GM23338 (cell line): ENCODE data around the gene SNF8. TPM values are rescaled to one million over a fixed set of nuclear protein-coding genes. Genes with fewer than 3 reads are reported as not detected.

Experiments
- ATAC-seq: fragments of 200-7000 bp; cut with Tn5 transposase; 3 replicates; pipeline ENCODE4 v1.9.1; 2020
- DNase-seq: peaks from one replicate; pipeline ENCODE4 v3.0.0-alpha.2; 2015; ENCODE audit warnings: low spot score
- H2AFZ ChIP-seq: fragments of 200-600 bp; sonication (generic); 2 replicates; pipeline ENCODE4 v1.8.0; 2016; ENCODE audit warnings: antibody characterized with exemption, mild to moderate bottlenecking, moderate library complexity
- H3F3A ChIP-seq: fragments of 200-600 bp; sonication (generic); replicated peaks from 2 replicates; pipeline ENCODE4 v1.8.0; 2017; ENCODE audit warnings: antibody characterized with exemption, mixed run types, low read depth
- H3K27ac ChIP-seq: fragments of 200-600 bp; sonication (generic); 2 replicates; pipeline ENCODE4 v1.6.1; 2016; ENCODE audit warnings: low read depth
- H3K27me3 ChIP-seq: fragments of 200-600 bp; sonication (generic); 2 replicates; pipeline ENCODE4 v1.8.0; 2016; ENCODE audit warnings: mild to moderate bottlenecking, mixed run types, moderate library complexity; ENCODE audit not compliant: insufficient read depth
- H3K36me3 ChIP-seq: fragments of 200-600 bp; sonication (generic); 2 replicates; pipeline ENCODE4 v1.8.0; 2016; ENCODE audit warnings: mild to moderate bottlenecking; ENCODE audit not compliant: insufficient read depth
- H3K4me1 ChIP-seq: fragments of 200-600 bp; sonication (generic); 2 replicates; pipeline ENCODE4 v1.8.0; 2016; ENCODE audit warnings: mild to moderate bottlenecking, moderate library complexity; ENCODE audit not compliant: insufficient read depth
- H3K4me2 ChIP-seq: fragments of 200-600 bp; sonication (generic); 2 replicates; pipeline ENCODE4 v1.7.1; 2017; ENCODE audit warnings: mixed run types
- H3K4me3 ChIP-seq: fragments of 200-600 bp; sonication (generic); 2 replicates; pipeline ENCODE4 v1.6.1; 2016; ENCODE audit warnings: mixed run types
- H3K79me2 ChIP-seq: fragments of 200-600 bp; sonication (generic); replicated peaks from 2 replicates; pipeline ENCODE4 v1.8.0; 2017; ENCODE audit warnings: mild to moderate bottlenecking; ENCODE audit not compliant: insufficient read depth
- H3K9me2 ChIP-seq: fragments of 200-600 bp; sonication (generic); 2 replicates; pipeline ENCODE4 v1.8.0; 2017; ENCODE audit not compliant: insufficient read depth
- H4K20me1 ChIP-seq: fragments of 200-600 bp; sonication (generic); replicated peaks from 2 replicates; pipeline ENCODE4 v1.8.0; 2017; ENCODE audit warnings: mild to moderate bottlenecking; ENCODE audit not compliant: insufficient read depth
- H3K27ac Mint-ChIP-seq: 2 replicates; pipeline ENCODE4 v1.8.0; 2020; ENCODE audit warnings: inconsistent platforms, mild to moderate bottlenecking, moderate library complexity, mixed read lengths
- H3K27me3 Mint-ChIP-seq: 3 replicates; pipeline ENCODE4 v1.8.0; 2022; ENCODE audit warnings: low read depth, mild to moderate bottlenecking, moderate library complexity, mixed read lengths, inconsistent platforms; ENCODE audit not compliant: insufficient read depth, poor library complexity
- H3K36me3 Mint-ChIP-seq: 3 replicates; pipeline ENCODE4 v1.8.0; 2021; ENCODE audit warnings: low read depth, mild to moderate bottlenecking, inconsistent platforms, moderate library complexity, mixed read lengths
- H3K4me1 Mint-ChIP-seq: 3 replicates; pipeline ENCODE4 v1.8.0; 2020; ENCODE audit warnings: mild to moderate bottlenecking, inconsistent platforms, mixed read lengths
- H3K4me3 Mint-ChIP-seq: 3 replicates; pipeline ENCODE4 v1.8.0; 2021; ENCODE audit warnings: moderate library complexity, mild to moderate bottlenecking, inconsistent platforms, mixed read lengths
- H3K9me3 Mint-ChIP-seq: 3 replicates; pipeline ENCODE4 v1.8.0; 2020; ENCODE audit warnings: moderate library complexity, mild to moderate bottlenecking, inconsistent platforms, mixed read lengths
- CREB1 ChIP-seq: fragments of 250-450 bp; sonication (Bioruptor Pico); IDR thresholded peaks from 2 replicates; pipeline ENCODE4 v1.5.0; 2020; ENCODE audit warnings: low read depth, mild to moderate bottlenecking, moderate library complexity
- CTCF ChIP-seq, 2 experiments: fragments of 200-600 bp in 1 of 2; sonication (generic) in 1 of 2; conservative IDR thresholded peaks; 2 replicates each; pipeline versions ENCODE4 v1.5.1 to v1.6.1; 2016 to 2017; ENCODE audit warnings: antibody characterized with exemption in 2 of 2, low read depth in 2 of 2, mild to moderate bottlenecking in 2 of 2, moderate library complexity in 1 of 2
- ETS1 ChIP-seq: IDR thresholded peaks from 2 replicates; pipeline ENCODE4 v1.6.1; 2016; ENCODE audit warnings: antibody characterized with exemption
- EZH2 ChIP-seq: fragments of 200-600 bp; sonication (generic); IDR thresholded peaks from one replicate; pipeline ENCODE4 v1.8.0; 2017; ENCODE audit warnings: antibody characterized with exemption, mild to moderate bottlenecking, low read depth; ENCODE audit not compliant: unreplicated experiment
- EZH2phosphoT487 ChIP-seq: fragments of 200-600 bp; sonication (generic); IDR thresholded peaks from one replicate; pipeline ENCODE4 v1.8.1; 2018; ENCODE audit warnings: antibody characterized with exemption; ENCODE audit not compliant: unreplicated experiment
- JUNB ChIP-seq: IDR thresholded peaks from one replicate; pipeline ENCODE4 v1.6.1; 2016; ENCODE audit warnings: antibody characterized with exemption; ENCODE audit not compliant: unreplicated experiment
- NANOG ChIP-seq: IDR thresholded peaks from 2 replicates; pipeline ENCODE4 v1.6.1; 2016; ENCODE audit warnings: antibody characterized with exemption, borderline replicate concordance
- POLR2AphosphoS5 ChIP-seq: IDR thresholded peaks from 2 replicates; pipeline ENCODE4 v1.6.1; 2016; ENCODE audit warnings: antibody characterized with exemption, low read depth
- STAT1 ChIP-seq: IDR thresholded peaks from one replicate; pipeline ENCODE4 v1.6.1; 2016; ENCODE audit warnings: antibody characterized with exemption; ENCODE audit not compliant: unreplicated experiment
- ZNF114 ChIP-seq: fragments of 250-450 bp; sonication (Bioruptor Pico); IDR thresholded peaks from 2 replicates; pipeline ENCODE4 v1.5.0; 2020; ENCODE audit warnings: mild to moderate bottlenecking, moderate library complexity
- ZNF331 ChIP-seq: fragments of 250-450 bp; sonication (Bioruptor Pico); IDR thresholded peaks from 2 replicates; pipeline ENCODE4 v1.5.0; 2020; ENCODE audit warnings: low read depth, mild to moderate bottlenecking, moderate library complexity
- ZNF462 ChIP-seq: fragments of 250-450 bp; sonication (Bioruptor Pico); IDR thresholded peaks from 2 replicates; pipeline ENCODE4 v1.5.0; 2020; ENCODE audit warnings: mild to moderate bottlenecking, moderate library complexity
- polyA plus RNA-seq: library from polyadenylated mRNA; unstranded; fragments of >200 nt; fragmentation: Nextera tagmentation; extraction: Ambion mirVana; gene quantifications from 2 replicates; pipeline ENCODE4 v1.2.1, GENCODE V29; 2016
- total RNA-seq: library from RNA; depleted of rRNA; stranded (reverse); fragments of >200 nt; shearing (Covaris generic); gene quantifications from 2 replicates; pipeline ENCODE4 v1.2.3, GENCODE V29; 2014
- TF ChIP-seq, protein P1 (sequence below): IDR thresholded peaks from one replicate; pipeline ENCODE4 v1.6.1; 2018; ENCODE audit warnings: antibody characterized with exemption; ENCODE audit not compliant: unreplicated experiment

The SNF8 gene
- total and polyA plus RNA-seq, 2 experiments from 2014 or later, result 88.5 to 113 TPM

- Mint-ChIP-seq H3K36me3 (peaks cover 7% of the 10 kb centered on the region; the same call in 2 of the 3 replicates), H3K4me3 (no peak overlapping the region), H3K27ac (no peak overlapping the region), H3K4me1 (peaks cover 9% of the 10 kb centered on the region), H3K27me3 (peaks cover 15% of the 10 kb centered on the region), H3K9me3 (no peaks in the 10 kb centered on the region)
- Histone ChIP-seq H3K4me3 (no peak overlapping the region), H3K36me3 (no peaks in the 10 kb centered on the region; the same call in 1 of the 2 replicates), H3K4me2 (no peak overlapping the region), H4K20me1 (no peaks in the 10 kb centered on the region), H3K27ac (no peak overlapping the region), H3K79me2 (peaks cover 18% of the 10 kb centered on the region), H3F3A (no peaks in the 10 kb centered on the region), H2AFZ (no peak overlapping the region), H3K9me2 (no peaks in the 10 kb centered on the region), H3K27me3 (no peaks in the 10 kb centered on the region), H3K4me1 (peaks cover 5% of the 10 kb centered on the region)
- ATAC-seq (no peak), DNase-seq (no peak)
- TF ChIP-seq EZH2phosphoT487 (no peak), CREB1 (CRISPR knock-in tag) (no peak), ZNF114 (CRISPR knock-in tag) (no peak), CTCF (conservative IDR thresholded peaks at IDR 0.05; ENCODE audit: low read depth in 2 of 2) (no peak), ZNF331 (no peak), EZH2 (no peak), POLR2AphosphoS5 (no peak), ZNF462 (CRISPR knock-in tag) (no peak), STAT1 (no peak), ETS1 (no peak), JUNB (no peak), NANOG (no peak)
- TF ChIP-seq, protein P1, sequence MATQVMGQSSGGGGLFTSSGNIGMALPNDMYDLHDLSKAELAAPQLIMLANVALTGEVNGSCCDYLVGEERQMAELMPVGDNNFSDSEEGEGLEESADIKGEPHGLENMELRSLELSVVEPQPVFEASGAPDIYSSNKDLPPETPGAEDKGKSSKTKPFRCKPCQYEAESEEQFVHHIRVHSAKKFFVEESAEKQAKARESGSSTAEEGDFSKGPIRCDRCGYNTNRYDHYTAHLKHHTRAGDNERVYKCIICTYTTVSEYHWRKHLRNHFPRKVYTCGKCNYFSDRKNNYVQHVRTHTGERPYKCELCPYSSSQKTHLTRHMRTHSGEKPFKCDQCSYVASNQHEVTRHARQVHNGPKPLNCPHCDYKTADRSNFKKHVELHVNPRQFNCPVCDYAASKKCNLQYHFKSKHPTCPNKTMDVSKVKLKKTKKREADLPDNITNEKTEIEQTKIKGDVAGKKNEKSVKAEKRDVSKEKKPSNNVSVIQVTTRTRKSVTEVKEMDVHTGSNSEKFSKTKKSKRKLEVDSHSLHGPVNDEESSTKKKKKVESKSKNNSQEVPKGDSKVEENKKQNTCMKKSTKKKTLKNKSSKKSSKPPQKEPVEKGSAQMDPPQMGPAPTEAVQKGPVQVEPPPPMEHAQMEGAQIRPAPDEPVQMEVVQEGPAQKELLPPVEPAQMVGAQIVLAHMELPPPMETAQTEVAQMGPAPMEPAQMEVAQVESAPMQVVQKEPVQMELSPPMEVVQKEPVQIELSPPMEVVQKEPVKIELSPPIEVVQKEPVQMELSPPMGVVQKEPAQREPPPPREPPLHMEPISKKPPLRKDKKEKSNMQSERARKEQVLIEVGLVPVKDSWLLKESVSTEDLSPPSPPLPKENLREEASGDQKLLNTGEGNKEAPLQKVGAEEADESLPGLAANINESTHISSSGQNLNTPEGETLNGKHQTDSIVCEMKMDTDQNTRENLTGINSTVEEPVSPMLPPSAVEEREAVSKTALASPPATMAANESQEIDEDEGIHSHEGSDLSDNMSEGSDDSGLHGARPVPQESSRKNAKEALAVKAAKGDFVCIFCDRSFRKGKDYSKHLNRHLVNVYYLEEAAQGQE, result no peak
These were observed 54.6 kb downstream of the SNF8 start for GRCh38 chr17:48890086-48890485.
